Hematopoietic multipotent progenitor cell (in vitro differentiated cells): ENCODE data around the gene SLC14A1. TPM values are rescaled to one million over a fixed set of nuclear protein-coding genes. Genes with fewer than 3 reads are reported as not detected.

Source experiments
- DNase-seq, 3 donors: peaks; one replicate each; pipeline ENCODE4 v3.0.0-alpha.2; 2011 to 2015; ENCODE audit warnings: low read depth in 2 of 3, low spot score in 2 of 3
- total RNA-seq: library from RNA; depleted of rRNA; stranded (reverse); fragments of >200 nt; gene quantifications from one replicate; pipeline ENCODE4 v1.2.3, GENCODE V29; 2012

SLC14A1 gene
- total RNA-seq: 3.8 TPM

DNA sequence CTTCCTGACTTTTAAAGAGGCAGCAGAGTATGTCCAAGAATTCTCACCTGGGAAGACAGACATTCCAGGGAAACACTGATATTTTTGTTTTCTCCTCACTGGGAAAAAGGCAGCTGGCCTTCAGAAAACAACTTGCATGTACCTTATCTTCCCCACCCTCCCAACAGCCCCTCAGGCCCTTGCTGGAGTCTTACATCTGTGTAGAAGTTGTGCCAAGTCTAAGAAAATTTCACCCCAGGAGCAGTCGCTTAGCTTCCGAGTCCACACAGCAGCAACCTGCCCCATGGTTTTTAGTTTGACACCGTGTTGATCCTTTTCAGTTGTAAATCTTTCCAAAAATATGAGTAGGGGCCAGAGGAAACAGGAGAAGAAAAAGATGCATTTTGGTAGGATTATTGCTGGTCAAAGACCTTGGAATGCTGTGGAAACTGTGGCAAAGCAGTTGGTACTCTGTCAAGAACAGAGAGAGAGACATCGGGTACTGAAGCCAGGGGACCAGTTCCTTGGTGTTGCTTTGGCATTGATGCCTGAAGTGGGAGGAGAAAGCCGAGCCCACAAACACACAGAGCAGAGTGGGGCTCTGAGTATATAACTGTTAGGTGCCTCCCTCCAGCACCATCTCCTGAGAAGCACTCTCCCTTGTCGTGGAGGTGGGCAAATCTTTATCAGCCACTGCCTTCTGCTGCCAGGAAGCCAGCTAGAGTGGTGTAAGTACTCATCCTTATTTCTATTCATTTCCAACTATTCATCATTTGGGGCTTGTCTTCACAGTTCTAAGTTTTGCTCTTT lies at the start of gene SLC14A1:
Gene SLC14A1, plus strand, starts transcription at position 615 of the 789 bp plus-strand sequence. CDS start 6,140 bp downstream, outside the sequence.
- DNase-seq: peak in 1 of 3 donors; percentile 32

DNA sequence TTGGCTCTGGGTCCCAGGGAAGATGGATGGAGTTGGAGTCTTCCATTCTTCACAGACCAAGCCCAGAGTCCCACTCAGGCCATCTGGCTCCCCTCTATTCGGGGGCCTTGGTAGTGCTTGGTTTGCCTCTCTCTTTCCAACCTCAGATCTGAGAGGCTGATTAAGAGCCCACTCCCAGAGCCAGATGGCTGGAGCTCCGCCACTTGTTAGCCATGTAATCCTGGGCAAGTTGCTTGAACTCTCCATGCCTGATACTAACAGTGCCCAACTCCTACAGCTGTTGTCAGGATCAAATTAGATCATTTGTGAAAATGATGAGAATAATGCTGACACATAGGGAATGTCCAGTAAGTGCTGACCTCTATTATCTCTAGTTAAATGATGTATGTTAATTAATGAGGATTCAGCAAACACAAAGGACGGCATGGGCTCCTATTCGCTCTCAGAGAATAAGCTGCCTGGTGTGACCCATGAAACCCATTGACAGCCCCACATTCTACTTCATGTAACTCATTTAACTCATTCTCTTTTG lies 46.6 kb upstream of the SLC14A1 start:
- no peak for DNase-seq

DNA sequence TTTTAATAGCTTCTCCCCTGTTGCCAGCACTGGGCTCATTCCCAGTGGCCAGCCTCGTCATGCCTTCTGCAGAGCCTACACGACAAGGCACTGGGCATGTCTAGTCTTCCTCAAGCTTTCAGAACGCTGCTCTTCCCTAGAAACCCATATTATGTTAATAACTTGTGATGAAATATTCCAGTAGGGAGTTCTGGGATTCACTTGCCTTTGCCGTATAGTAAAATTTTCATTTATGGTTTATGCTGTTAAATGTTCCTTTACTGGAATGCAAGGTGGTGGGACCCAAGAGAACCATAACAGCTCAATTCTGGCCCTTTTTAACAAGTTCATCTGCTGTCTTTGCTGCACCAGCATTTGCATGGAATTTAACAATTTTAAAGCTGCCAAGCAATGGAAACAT lies 45.5 kb upstream of the SLC14A1 start:
- DNase-seq: no peak

DNA sequence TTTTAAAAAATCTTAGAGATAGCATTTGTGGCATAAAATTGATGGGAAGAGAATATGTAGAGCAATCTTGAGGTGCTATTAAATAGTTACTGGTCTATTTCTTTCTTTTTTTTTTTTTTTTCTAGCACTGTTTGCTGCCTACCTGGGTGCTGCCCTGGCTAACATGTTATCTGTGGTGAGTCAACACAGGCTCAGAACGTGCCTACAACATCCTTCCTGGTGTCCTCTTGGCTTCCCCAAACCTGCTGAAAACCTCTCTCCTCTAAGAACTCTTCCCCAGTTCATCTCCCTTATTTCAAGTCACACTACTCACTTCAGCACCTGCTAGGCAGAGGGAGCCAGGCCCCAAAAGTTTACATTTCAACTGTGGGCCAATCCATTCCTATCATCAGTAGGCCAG lies 45.1 kb upstream of the SLC14A1 start:
- DNase-seq: no peak

DNA sequence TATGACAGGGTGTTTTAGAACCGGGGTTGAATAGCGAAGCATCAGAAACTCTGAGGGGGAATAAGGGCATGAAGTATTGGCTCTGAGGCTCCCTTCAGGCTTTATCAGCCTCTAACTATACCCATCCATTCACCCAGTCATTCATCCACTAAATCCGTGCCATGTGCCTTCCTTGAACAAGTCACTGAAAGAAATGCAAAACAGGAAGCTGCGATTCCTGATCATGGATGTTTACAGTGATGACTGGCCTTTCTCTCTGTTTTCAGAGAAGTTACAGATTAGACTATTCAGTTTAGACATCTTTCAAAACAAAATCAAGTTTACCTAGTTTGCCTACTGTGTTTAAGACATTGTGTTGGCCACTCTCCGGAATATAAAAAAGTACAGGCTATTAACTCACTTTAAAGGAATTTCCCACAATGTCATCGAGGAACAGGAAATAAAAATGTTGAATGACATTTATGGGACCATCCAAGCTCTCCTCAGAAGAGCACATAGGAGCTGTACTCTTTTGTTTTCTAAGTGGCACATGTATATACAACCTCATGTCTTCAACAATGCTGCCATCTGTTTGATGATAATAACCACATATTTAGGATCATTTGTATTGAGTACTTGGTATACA lies 43.8 kb upstream of the SLC14A1 start:
- no peak for DNase-seq

DNA sequence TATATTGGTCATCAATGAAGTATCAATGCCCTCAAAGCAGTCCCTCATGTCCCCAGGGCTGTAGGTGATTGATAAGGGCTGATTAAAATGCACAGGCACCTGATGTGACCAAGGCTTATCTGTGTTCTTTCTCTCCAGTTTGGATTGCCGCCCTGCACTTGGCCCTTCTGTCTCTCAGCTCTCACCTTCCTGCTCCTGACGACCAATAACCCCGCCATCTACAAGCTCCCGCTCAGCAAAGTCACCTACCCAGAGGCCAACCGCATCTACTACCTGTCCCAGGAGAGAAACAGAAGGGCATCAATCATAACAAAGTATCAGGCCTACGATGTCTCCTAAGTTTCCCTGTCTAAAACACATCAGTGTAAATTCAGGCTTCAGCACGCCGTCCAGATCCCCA lies 41.8 kb upstream of the SLC14A1 start:
- DNase-seq: no peak

DNA sequence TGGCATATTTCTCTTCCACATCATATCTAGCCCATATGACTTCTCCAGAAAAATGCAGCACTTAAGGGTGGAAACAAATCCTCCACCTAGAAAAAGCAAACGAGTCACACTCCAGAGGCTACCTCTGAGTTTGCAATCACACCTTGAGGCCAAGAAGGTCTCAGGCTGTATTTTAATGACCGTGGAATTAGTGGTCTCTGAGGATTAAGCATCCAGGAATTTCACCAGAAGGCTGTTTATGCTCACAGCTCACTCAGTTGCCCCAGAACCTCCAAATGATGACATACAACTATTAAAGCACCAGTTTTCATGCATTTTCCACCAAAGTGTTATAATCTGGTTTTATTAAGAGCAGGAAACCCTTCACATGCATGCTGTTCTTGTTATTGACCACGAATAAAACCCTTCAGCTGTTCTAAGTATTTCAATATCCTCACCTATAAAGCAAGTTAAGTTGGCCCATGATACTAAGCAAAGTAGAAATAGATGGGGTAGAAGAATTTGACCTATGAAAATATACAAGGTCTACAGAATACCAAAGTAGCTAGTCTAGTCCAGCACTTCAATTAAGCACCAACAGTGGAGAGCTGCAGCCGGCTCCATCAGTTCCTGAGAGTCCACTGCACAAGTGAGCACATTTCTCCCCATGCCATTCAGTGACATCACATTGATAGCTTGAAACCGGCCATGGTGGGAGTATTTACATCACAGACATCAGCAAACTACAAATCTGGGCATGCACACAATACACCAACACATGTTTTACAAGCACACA lies 39.5 kb upstream of the SLC14A1 start:
- DNase-seq: no peak

DNA sequence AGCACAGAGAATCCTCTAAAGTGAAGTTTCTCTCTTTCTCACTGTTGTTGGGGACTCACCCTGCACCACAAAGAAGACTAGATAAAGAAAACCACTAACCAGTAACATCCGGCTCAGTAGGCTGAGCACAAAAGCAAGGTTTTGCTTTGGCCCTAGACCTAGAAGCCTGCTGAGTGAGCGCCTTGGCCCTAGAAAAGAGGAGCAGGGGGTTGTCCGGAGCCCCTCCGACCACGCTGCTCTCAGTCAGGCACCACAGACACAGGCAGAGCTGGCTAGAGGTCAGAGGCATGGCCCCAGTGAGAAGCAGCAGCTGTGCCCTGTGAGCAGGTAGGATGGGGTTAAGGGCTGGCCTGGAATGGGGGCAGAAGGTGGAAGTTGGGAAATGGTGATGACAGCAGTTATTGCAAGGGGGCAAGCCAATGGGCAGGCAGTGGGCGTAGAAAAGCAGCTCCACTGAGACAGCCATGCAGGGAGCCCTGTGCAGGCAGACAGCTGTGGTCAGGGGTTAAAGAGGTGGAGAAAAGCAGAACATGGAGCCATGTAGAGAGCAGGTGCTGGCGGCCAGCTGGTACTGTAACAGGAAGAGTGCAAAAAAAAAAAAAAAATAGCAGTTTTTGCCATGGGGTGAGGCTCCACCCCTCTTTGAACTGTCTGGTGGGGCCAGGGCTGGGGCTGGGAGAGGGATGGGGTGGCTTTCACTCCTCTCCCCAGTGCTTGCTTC lies 36.9 kb upstream of the SLC14A1 start:
- peak in 2 of 3 donors; percentile 81 to 92 for DNase-seq

DNA sequence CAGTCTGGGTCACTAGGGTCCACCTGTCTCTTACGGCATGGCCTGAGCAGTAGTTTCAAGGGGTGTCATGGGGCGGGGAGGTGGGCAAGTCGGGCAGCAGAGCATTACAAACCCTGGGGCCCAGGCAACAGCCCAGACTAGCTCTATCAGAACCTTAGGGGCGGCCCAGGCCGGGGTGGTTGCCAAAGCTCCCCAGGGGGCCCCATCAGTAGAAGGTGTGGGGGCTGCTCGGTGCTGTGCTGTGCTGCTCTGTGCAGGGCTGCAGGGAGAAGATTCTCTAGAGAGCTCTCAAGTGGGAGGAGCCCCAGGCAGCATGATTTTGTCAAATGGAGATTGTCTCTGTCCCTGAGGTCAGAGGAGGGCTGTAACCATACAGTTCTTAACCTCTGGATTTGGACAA lies 36.4 kb upstream of the SLC14A1 start:
- DNase-seq: no peak

DNA sequence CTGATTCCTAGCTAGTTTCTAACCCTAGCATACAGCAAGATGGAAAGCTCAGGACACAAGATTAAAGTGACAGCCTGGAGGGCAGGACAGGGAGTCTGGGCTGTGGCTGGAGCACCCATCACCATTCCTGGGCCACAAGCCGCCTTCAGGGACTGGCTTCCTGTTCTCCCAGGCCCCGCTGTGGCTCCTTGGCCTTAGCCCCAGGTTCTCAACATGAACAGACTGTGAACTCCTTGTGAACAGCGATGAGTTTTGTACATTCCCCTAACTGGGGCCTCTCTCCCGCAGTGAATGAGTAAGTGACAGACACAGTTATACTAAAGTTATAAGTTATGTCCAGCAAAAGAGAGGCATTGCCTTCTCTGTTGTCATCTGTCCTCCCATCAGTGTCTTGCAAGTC lies 35.9 kb upstream of the SLC14A1 start:
- DNase-seq: no peak

DNA sequence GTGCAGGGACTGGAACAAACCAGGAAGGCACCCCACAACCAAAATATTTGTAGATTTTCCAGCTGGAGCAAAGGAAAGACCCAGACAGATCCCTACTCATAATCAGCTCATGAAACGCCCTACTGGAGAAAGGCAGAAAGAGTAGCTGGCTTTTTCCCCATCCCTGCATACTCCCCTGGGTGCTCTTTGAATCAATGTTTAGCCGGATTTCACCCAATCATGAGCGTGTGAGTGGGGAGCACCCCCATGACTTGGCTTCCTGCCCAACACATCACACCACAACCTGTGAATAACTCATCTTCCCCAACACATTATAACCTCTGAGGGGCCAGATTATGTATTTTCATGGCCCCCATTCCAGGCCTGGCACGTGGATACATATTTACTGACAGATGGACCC lies 35.1 kb upstream of the SLC14A1 start:
- DNase-seq: no peak

DNA sequence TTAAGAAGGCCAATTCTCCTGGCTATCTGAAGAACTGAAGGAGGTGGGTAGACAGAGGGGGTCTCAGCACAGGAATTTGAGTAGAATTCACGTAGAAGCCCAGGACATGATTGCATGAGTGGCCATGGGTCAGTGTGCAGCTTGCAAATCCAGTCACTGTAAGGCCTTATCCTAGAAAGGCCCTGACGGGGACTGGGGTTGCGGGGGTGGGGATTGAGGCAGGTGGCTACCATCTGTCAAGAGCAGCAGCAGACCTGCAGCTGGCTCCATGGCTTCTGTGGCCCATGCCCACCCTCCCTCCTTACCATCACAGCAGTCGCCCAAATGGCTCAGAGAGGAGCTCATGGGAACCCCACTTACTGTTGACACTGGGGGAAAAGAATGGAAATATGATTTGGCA lies 34.6 kb upstream of the SLC14A1 start:
- DNase-seq: no peak

DNA sequence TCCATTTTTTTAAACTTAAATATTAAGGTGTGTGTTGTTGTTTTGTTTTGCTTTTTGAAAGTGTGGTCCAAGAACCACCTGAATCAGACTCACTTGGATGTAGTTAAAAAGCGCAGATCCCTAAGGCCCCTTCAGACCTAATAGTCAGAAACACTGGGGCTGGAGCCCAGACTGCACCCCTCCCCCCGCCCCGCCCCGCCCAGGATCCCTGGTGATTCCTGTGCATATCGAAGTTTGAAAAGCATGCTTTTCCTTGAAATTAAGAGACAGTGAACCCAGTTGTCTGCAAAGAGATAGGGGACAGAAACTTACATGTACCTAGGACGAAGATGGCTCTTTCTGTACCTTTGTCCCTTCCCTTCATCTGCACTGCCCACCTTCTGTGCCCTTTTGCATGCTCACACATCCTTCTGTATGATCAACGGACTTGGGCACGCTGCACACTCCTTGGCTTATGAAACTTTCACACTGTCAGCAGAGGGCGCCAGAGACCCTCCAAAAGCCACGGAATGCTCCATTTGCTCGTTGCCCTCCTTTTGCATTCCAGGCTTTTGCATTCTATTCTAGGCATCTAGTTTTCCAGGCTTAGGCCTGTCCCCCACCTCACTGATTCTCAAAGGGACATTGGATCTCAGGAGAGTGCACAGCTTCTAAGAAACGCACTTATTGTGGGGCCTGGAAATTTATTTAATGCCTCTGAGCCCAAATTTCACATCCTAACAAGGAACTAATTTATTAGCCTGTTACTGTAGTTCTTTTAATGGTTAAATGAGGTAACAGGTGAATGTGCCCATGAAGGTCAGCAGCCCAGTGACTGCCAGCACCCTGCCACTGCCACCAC lies 32.8 kb upstream of the SLC14A1 start:
- DNase-seq: peak; percentile 52 to 90 (median 72)

DNA sequence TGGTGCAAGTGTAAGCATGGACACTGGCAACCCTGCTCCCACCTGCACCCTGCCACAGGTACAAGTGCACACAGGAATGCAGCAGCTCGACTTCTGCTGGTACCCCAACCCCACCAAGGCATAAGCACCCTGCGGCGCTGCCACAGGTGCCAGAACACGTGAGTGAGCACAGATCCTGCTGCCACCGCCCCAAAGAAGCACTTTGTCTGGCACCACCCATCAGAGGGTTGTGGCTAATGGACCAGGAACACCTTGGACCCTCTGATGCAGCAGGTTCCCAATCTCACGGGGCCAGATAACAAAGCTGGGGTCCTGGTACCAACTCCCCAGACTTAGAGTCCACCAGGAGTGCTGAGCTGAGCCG lies 32.2 kb upstream of the SLC14A1 start:
- DNase-seq: no peak

DNA sequence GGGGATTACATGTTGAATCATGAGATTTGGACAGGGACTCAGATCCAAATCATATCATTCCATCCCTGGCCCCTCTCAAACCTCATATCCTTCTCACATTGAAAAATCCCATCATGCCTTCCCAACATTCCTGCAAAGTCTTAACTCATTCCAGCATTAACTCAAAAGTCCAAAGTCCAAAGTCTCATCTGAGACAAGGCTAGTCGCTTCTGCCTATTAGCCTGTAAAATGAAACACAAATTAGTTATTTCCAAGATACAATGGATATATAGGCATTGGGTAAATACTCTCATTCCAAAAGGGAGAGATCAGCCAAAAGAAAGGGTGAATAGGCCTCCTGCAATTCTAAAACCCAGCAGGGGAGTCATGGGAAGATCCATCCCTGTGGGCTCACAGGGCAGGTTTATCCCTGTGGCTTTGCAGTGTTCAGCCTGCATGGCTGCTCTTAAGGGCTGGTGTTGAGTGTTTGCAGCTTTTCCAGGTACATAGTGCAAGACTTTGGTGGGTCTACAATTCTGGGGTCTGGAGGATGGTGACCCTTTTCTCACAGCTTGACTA lies 21.2 kb upstream of the SLC14A1 start:
- DNase-seq: no peak

DNA sequence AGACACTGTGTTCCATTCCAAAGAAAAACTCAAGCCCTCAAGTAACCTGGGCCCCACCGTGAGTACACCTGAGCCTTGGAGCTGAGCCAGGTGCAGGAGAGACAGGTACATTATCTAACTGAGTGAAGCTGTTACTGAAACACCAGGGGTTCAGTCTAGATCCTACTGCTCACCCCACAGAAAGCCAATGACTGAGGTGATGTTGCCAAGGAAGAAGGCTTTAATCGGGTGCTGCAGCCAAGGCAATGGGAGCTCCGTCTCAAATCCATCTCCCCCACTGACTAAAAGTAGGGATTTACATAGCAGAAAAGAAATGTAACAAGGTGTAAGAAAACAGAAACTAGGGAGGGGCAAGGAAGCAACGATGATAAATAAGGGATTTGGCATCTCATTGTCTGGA lies 15.2 kb upstream of the SLC14A1 start:
- DNase-seq: no peak

DNA sequence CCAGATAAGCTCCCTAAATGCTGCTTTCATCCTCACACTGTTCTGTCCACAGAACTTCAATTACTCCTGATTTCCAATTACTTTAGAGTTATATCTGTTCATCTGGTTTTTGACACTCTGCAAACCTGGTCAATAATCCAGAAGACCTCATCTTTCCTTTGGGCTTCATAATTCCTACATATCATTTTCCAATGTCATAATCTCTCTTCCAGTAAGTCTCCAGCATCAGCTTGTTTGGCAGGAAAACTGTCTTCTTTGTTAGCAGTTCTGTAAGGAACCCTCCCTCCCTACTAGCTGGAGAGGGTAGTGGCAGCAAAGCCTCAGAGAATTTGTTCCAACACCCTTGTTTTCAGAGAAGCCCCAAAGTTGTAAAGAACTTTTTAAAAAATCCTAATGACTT lies 11.9 kb upstream of the SLC14A1 start:
- no peak for DNase-seq

DNA sequence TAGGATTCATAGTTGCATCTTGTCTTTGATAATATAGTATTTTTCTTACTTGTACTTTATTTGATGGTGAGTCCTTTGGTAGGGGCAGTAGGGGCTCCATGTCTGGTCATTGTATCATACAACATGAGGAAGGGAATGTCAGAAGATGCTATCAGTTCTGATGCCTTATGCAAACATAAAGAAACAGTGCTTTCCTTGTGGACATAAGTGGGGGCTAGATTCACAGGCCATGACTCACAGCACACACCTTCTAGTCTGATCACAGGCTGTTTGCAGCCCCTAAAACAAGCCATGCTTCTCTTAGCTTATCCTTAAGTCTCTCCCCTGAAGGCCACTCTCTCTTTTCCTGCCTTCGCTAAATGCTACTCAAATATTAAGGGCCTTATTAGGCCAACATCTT lies 10.7 kb upstream of the SLC14A1 start:
- no peak for DNase-seq

DNA sequence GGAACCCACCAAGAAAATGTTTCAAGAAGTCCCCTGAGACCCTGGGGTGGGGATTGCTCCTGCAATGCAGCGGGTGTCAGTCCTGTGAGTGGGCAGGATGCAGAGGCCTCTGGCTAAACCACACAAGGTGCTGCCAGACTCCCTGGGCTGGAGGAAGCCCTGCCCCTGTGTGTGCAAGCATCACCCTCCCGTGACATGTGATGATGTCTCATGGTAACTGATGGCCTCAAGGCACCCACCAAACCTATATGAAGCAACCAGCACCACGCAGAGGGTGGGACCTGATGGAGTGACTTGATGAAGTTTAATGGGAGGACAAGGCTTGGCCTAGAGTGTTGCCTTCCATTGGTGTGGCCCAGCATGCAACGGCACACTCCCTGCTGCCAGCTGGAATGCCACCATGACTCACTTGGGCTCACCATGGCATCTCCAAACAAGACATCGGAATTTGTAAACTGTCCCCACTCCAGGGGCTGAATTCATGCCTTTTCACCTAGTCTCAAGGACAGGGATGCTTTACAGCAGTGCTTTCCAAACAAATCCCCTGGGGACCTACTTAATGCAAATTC lies 8.7 kb upstream of the SLC14A1 start:
- no peak for DNase-seq
